Stimulated activated CD8-positive, alpha-beta memory T cell treated with anti-CD3 and anti-CD28 coated beads, Interleukin-2, amount 100 ng/mL, for 48 hours (primary cell): ENCODE measurements around the gene KIAA1217.
"Not testable (repeated sequence)": the region's sequence is repeated elsewhere in the genome, so short reads cannot be mapped to it uniquely, and the experiment has no call there.

Experiments
- DNase-seq, 2 donors: peaks; one replicate each; pipeline ENCODE4 v3.0.0-alpha.2; 2020; ENCODE audit warnings: low read depth in 2 of 2

Gene KIAA1217

DNA sequence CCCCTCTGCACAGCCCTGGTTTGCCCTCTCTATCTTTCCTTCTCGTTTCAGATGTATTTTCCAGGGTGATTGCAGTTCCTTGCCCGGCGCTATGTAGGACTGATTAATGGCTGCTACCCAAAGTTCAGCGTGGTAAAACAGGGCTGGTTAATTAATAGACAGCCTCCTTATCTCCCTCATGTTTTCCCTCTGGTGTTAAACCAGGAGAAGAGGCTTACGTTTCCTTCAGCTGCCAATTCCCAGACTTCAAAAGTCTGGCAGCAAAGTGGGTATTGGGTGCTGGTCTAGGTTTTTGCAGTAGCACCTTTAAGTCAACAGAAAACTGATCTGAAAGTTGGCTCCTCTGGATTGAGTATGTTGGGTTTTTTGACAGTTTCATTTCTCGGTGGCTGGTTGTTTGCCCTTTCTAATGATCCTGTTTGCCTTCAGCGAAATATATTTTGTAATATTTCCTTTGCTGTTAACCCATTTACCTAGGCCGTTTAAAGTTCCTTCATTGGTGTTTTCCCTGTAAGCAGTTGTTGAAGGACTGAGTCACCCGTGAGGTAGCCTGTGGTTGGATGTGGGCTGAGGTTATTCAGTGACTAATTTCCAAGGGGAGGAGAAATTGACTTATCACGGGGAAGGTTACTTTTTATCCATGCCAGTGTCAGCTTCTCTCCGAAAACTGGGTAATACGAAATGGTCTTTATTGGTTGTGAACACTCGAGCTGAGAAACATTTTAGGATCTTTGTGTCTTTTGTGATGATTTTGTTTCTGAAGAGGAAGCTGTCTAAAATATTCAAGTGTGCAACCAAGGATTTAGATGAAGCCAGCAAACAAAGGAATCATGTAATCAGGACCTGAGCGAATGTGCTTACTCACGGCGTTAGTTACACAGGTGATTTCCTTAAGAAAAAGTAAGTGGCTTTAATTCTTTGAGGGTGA, 257.2 kb downstream of the KIAA1217 start:
- DNase-seq = peak in 1 of 2 donors; percentile 38

DNA sequence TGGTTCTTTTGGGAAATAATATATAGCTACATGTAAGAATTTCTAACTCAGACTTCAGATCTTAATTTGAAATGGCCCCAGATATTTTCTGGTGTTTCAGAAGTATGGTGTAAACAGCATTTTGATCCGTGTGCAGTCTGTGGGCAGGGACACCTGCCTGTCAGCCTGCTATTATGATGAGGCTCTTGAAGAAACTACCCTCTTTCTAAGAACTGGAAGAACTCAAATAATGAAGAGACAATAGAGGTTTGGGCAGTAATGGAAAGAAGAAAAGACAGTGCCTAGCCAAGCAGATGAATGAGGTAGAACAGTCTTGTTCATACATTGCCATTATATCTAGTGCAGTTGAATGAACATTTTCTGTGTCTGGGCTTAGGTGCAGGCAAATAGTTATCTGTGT, 258.2 kb downstream of the KIAA1217 start:
- DNase-seq = no peak

DNA sequence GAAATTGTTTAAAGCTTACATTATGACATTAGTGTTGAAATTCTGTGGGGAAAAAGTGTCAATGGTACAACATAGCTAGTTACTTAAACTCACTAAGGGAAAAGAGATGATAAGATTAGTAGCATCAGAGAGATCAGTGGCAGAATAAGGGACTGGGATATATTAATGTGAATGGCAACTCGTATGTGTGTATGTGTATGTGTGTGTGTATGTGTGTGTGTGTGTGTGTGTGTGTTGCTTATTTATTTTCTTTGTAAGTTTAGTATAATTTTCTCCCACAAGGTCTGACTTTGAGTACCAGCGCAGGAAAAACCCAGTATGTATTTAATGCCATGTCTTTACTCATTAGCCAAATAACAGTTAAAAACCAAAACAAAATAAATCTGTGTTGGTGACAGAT, 258.7 kb downstream of the KIAA1217 start:
- DNase-seq = no peak

DNA sequence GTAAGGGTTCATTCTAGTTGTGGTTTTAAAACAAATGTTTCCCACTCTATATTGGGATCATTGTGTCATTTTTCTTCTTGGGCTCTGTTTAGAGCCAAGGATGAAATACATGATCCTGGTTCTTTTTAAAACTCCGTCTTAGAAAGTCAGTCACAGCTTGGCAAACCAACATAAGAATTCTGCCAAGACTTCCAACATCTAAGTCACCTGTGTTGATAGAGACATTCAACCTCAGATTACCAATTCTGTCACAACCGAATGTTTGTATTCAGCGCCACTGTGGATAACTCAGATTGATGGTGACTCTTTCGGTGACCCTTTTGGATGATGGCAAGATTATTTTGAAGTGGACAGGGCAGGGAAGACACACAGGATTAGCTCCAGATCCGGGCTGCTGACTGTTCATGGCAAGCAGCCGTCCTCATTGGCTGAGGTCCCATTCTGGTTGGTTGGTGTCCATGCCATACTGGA, 259.4 kb downstream of the KIAA1217 start:
- no peak for DNase-seq

DNA sequence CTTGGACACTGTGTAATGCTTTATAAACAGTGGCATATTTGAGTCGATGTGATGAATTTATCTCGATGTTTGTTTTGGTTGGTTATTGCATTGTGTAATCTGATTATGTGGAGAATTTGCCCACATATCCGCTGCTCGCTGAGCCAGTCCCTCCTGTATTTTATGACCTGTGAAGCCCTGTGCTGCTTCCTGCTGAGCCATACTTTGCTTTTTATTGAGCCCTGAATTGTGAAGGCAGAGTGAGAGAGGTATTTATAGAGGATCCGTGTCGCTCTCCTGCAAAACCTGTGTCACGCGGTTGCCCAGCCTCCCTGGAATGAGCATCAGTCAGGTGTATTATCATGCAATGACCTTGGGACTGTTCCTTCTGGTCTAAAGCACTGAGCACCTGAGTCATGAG, 261.1 kb downstream of the KIAA1217 start:
- no peak for DNase-seq

DNA sequence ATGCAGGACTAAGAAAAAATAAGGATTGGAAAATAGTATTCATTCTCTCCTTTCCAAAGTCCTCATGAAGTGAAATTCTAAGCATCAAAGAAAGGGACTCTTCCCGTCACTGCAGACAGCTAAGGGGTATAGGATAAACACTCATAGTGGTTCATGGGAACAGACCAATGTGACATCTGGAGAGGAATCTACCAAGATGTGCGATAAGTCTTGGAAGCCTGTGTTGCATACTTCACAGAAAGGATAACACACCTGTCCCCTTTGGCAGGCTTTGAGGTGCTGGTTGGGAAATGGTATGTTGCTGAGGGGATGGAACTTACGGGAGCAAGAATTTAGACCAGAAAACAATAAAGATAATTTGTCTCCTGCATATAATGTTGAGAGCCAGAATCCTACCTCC, 266.7 kb downstream of the KIAA1217 start:
- DNase-seq = no peak

DNA sequence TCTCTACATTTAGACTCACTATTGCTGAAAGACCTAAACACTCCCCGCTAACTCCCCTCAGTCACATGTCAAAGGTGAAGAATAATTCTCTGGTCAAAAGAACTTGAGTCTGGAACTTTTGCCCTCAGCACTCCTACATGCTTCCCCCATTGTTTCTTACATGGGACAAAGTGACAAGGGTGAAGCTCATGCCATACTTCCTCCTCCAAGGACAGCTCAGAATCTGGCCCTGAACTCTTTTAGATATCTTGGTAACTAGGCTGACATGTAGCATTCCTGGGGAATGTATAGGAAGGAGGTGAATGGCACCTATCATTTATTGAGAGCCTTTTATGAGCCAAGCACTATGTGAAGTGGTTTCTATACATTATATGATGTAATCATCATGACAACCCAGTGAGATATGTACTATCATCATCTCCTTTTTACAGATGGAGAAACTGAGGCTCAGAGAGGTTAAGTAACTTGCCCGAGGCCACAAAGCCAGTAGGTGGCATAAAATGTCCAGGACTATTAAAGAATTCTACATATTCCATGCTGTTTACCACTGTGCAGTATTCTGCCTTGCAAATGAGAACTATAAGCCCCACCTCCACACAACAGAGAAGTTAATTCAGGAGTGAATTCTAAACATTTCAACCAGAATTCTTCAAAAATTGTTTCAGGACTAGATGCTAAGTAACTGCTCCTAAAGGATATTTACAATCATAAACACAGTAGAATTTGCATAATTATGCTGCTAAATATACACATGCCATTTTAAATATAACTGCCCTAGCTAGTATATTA, 268.2 kb downstream of the KIAA1217 start:
- DNase-seq = no peak

DNA sequence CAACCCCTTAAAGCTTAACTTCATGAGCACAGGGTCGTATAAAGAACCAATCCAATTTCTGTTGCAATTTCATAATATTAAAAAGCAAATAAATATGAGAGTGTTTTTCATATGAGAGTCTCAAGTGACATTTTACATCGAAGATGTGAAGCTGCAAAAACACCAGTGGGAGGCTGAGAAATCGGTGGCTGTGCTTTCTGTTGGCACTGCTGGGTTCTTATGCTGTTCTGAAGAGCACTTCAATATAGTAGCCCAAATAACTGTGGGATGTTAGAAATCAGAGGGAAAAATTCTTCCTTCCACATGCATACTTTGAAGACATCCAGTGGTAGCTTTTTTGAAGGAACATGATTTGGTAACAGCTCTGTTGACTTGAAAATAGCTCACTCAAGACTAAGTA, 269.0 kb downstream of the KIAA1217 start:
- DNase-seq = no peak

DNA sequence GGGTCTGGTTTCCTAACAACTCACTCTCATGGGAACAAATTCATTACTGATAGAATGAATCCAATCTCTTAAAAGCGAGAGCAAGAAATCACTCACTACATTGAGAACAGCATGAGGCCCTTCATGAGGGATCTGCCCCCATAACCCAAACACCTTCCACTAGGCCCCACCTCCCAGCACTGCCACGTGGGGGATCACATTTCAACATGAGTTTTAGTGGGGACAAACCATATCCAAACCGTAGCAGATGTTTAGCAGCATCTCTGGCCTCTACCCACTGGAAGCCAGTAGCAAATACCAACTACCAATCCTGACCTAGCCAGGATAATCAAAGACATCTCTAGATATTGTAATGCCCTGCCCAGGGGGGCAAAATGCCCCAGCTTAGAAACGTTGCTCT, 270.9 kb downstream of the KIAA1217 start:
- no peak for DNase-seq

DNA sequence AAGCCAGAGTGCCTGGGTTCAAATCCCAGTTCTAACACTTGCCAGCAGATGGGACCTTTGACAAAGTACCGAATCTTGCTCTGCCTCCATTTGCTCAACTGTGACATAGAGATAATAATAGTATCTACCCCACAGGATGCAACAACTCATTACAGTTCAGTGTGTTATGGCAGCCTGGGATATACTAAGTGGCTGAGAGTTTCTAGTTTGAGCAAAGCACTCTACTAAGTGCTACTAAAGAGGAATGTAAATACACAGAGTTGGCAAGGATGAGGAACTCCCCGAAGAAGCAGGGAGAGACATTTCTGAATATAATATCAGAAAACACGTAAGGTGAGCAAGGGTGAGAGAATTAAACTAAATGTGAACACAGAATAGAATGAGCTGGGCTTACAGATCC, 271.5 kb downstream of the KIAA1217 start:
- no peak for DNase-seq

DNA sequence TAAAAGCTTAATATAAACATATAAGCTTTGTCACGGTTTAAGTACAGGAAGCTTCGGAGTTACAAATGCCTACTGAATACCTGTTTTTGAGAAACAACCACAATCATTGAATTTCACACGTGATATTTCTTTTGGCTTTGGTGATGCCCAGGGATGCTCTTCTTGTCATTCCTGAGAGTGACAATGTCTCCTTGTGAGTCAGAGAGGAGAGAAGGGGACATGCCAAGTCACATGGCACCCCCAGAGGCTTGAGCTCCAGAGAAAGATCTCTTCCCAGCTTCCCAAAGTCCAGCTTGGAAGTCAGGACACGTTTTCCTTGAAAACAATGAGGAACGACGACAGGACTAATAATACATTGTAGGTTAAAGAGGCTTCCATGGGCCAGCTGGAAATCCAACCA, 272.3 kb downstream of the KIAA1217 start:
- no peak for DNase-seq

DNA sequence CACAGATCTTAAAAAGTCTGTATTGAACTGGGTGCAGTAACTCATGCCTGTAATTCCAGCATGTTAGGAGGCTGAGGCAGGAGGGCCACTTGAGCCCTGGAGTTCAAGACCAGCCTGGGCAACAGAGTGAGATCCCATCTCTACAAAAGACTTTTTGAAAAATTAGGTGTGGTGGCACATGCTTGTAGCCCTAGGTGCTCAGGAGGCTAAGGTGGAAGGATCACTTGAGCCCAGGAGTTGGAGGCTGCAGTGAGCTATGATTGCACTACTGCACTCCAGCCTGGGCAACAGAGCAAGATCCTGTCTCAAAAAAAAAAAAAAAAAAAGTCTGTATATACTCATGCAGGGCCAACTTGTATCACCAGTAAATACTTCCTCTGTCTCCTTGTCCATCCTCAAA, 273.8 kb downstream of the KIAA1217 start:
- not testable (repeated sequence) for DNase-seq

DNA sequence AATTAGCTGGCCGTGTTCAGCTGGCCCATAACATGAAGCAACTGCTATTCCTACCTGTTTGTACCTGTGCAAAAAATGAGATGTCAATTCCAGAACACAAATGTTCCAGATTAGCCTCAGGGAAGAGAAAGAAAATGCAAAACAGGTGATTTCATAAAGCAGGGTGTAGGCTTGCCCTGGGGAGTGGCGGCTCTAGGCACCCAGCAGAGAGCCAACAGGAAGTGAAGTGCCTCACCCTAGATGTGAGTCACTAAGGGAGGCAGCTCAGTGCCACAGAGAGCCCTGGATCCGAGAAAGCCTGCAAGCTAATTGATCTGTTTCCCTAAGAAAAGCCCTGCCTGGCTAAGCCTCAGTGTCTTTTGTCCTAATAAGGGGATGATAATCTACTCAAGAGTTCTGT, 274.8 kb downstream of the KIAA1217 start:
- DNase-seq = no peak

DNA sequence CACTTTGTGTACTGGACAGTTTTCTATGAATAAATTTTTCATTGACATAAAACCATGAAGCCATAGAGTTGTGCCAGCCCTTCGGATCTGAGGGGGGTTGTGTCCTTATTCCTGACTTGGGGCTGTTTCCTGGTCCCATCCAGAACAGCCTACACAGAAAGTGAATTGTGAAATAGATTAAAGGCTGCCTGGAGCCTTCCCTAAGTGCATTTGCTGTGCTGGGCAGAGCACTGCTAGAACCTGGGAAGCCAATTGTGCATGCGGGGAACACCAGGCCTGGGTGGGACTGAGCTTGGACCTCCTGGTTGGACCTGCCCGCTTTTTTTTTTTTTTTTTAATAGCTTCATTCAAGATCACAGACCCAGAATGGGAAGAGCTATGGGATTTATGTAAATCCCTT, 275.8 kb downstream of the KIAA1217 start:
- DNase-seq = no peak

DNA sequence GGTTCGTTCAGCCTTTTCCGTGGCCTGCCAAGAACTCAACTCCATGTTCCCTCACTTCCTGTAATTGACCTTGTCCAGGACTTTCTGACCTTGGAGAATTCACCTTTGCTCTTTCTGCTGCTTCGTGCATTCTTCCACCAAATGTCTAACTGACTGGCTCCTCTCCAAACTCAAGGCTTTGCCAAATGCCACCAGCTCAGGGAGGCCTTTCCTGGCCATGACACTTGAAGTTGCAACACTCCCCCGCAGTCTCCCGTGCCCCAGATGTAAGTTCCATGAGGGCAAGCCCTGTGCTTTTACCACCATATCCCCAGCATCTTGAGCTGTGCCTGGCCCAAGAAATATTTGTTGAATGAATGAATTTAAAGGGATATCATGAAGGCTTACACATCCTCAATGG, 276.4 kb downstream of the KIAA1217 start:
- DNase-seq = no peak

DNA sequence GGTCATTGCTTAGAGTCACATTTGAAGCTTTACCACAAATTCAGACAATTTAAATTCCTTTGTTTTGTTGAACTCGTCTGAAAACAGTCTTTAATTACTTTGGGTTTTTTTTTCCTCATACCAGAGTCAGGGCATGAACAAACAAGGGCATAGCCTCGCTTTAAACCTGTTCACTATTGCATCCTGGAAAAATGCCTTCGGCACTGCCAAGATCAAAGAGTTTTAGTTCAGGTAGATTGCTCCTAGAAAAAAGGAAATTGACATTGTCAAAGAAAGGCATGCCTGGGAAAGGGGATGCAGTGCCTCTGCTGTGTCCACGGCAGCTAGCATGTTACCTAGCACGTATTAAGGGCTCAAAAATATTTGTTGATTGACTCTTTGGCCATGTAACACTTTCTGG, 279.7 kb downstream of the KIAA1217 start:
- no peak for DNase-seq

DNA sequence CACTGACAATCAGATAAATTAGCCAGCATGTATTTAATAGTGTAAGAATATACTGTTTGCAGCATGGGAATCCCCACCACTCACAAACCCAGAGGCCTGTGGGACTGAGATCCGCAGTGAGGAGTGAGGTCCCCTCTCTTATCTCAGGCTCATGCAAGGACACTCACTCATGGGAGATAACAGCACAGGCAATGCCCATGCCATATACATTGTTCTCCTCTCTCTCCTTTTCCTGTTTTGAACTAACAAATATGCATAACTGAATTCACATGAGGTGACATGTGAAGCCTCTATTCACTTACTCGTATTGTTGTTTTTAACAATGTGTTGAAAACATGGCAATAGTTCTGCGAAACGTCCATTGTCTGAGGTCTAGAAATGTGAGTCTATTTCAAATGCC, 284.2 kb downstream of the KIAA1217 start:
- DNase-seq = no peak

DNA sequence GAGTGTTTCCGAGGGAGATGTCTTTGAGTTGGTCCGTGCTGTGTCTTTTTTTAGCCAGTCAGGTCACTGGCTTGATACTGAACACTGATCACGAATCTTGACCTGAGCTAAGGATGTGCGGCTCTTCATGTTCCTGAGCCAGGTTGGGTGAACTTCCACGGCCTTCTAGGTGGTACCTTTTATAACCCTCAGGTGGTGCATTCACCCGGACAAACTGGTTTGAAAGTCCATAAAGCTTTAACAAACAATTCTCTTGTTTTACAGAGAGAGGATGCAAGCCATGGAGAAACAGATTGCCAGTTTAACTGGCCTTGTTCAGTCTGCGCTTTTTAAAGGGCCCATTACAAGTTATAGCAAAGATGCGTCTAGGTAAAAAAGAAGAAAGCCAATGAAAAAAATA, 285.3 kb downstream of the KIAA1217 start:
- DNase-seq = no peak

DNA sequence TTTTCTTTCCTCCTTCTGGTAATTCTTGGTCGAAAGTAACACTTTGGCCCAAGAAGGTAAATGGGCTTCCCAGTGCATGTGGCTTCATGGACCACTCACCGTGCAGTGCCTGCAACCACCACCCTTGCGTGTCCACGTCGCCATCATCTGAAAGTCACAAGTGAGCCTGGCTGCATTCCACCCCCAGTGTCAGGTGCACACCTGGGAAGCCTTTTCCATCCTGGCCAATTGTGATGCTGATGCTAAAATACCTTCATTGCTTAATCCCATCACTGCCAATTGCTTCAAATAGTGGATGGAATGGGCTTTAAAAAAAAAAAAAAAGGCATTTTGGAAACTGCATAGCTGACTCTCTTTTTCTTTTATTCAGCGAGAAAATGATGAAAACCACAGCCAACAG, 285.8 kb downstream of the KIAA1217 start:
- no peak for DNase-seq

DNA sequence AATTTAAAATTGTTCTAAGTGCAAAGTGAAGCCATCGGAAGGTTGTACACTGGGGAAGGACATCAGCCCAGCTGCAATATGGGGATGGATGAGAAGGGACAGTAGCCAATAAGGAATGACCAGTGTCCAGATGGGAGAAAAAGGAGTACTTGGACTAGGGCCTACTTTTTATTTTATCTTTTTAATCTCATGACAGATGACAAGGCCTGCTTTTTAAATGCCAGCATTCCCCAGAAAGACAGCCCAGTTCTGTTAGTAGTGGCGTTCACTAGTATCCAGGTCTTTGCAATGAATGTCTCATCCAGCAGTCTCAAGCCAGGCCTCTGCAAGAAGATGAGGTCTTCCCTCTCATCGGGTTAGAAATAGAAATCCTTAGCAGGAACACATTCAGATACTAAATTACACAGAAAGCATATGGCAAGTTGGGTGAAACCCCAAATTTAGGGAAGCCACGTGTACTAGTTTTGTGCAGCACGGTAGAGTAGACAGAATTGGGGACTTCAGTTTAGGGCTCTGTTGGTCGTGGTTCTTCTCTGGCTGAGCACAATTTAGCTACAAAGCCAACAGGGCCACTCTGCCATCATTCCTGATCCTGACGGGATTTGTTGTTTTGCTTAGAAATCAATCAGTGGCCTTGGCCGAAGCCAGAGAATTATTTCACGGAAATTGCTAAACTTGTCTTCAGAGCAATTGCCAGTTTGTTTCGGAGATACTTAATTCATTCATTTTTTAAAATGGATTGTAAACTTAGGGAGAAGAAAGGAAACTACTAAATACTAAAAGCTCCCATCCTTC, 286.9 kb downstream of the KIAA1217 start:
- DNase-seq = no peak

DNA sequence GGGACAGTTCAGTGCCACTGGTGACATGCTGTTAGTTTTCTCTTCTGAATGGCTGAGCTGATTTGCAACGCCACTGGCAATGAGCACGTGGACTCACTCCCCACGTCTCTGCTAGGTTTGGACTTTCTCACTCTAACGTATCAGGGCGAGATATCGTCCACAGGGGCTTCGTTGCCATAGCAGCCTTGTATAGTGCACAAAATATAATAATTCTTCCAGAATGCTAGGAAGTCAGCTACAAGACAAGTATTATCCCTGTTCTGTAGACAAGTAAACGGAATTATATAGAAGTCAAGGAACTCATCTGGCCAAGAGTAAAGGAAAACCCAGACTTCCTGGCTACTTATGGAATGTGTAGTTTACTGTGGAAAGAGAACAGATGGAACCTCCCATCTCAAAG, 288.0 kb downstream of the KIAA1217 start:
- no peak for DNase-seq

DNA sequence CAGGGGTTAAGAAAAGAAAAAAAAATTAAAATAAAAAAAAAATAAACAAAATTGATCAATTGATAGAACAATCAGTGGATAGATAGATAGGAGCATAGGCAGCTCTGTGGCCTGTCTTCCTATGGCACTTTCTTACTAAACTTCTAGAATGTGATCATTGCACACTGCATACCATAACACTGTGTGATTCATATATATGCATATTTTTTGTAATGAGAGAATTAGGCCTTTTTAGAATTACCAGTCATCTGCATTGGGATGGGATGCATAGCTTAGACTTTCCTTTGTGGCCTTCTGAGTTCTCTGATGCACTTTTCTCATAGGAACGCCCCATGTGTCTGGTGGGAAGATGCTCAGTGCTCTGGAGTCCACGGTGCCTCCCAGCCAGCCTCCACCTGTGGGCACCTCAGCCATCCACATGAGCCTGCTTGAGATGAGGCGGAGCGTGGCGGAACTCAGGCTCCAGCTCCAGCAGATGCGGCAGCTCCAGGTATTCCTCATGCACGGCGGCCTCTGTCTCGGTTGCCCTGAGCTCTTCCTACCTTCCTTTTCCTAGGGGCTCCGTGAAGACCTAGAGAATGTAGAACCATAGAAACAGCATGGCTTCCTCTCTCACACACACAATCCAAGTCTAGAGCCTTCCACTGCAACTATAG, 292.2 kb downstream of the KIAA1217 start:
- no peak for DNase-seq
